ENCODE results near the gene PKM. TPM values are rescaled to one million over a fixed set of nuclear protein-coding genes. Genes with fewer than 3 reads are reported as not detected.

PKM gene
- total RNA-seq, 4 donors from 2014 or later, result 259 to 431 (median 291) TPM

- no peak for DNase-seq
- TF ChIP-seq EP300 (IDR thresholded peaks at IDR 0.05; ENCODE audit: low read depth) (no peak), POLR2AphosphoS5 (IDR thresholded peaks at IDR 0.05) (no peak), POLR2A (IDR thresholded peaks at IDR 0.05) (no peak)
- TF ChIP-seq, protein P1, sequence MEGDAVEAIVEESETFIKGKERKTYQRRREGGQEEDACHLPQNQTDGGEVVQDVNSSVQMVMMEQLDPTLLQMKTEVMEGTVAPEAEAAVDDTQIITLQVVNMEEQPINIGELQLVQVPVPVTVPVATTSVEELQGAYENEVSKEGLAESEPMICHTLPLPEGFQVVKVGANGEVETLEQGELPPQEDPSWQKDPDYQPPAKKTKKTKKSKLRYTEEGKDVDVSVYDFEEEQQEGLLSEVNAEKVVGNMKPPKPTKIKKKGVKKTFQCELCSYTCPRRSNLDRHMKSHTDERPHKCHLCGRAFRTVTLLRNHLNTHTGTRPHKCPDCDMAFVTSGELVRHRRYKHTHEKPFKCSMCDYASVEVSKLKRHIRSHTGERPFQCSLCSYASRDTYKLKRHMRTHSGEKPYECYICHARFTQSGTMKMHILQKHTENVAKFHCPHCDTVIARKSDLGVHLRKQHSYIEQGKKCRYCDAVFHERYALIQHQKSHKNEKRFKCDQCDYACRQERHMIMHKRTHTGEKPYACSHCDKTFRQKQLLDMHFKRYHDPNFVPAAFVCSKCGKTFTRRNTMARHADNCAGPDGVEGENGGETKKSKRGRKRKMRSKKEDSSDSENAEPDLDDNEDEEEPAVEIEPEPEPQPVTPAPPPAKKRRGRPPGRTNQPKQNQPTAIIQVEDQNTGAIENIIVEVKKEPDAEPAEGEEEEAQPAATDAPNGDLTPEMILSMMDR (IDR thresholded peaks at IDR 0.05), result no peak
- Histone ChIP-seq H3K27me3 (no peaks in the 10 kb centered on the region), H3K27ac (peak overlapping the region; percentile 92 to 99 (median 97)), H3K36me3 (no peaks in the 10 kb centered on the region), H3K9me3 (no peaks in the 10 kb centered on the region), H3K4me1 (peaks cover 22 to 52% (median 48%) of the 10 kb centered on the region in 4 donors), H3K4me3 (peak overlapping the region; percentile 39 to 93 (median 80))
- intact Hi-C loops (cut with DNase I; ENCODE audit: low total_unique reads), result no loop called here
- WGBS, 2 donors (ENCODE audit: low coverage in 1 of 2), result 0 to 9% methylated on average over 6 to 25 of the region's 25 CpGs
- in situ Hi-C loops (cut with MboI; ENCODE audit: low pct_ligation_motif_present in 1 of 4, low pct_unique_long_range_greater_than_20kb in 1 of 4, low sequenced_read_pairs in 3 of 4), result no loop called here
Measured at GRCh38 chr15:72229076-72229946, 1.7 kb downstream of the PKM start.

DNA sequence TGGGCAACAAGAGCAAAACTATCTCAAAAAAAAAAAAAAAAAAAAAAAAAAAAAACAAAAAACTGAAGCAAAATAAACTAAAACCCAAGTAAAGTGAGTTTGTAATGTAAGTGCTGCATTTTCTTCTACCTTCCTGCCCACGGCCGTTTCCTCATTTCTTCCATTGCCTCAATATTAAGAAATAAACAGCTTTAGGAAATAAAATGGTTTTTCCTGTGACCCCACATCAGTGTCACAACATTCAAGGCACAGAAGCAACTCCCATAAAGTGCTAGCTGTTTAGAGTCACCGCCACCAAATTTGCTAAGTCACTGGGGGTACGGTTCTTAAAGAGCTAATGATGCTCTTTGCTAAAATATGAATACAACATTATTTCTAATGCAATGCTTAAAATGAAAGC, 3.3 kb downstream of the PKM start:
- intact Hi-C loops (cut with DNase I; ENCODE audit: low total_unique reads) (no loop called here), in situ Hi-C loops (cut with MboI; ENCODE audit: low pct_ligation_motif_present in 1 of 4, low pct_unique_long_range_greater_than_20kb in 1 of 4, low sequenced_read_pairs in 3 of 4) (no loop called here)
- no peaks in the 10 kb centered on the region for H3K36me3 ChIP-seq
- no peak for DNase-seq
- peak overlapping the region in 1 of 4 donors; percentile 7 for H3K4me3 ChIP-seq
- no peaks in the 10 kb centered on the region for H3K9me3 ChIP-seq
- 61 to 64% methylated on average over 3 to 4 of the region's 4 CpGs for whole genome bisulfite sequencing, 2 donors (ENCODE audit: low coverage in 1 of 2)
- H3K4me1 ChIP-seq, result peaks cover 22 to 54% (median 47%) of the 10 kb centered on the region in 4 donors
- TF ChIP-seq POLR2A (IDR thresholded peaks at IDR 0.05) (no peak), EP300 (IDR thresholded peaks at IDR 0.05; ENCODE audit: low read depth) (no peak), POLR2AphosphoS5 (IDR thresholded peaks at IDR 0.05) (no peak)
- TF ChIP-seq, protein P1 (IDR thresholded peaks at IDR 0.05), result no peak
- no peaks in the 10 kb centered on the region for H3K27me3 ChIP-seq
- H3K27ac ChIP-seq, result peak overlapping the region; percentile 92 to 99 (median 97)

DNA sequence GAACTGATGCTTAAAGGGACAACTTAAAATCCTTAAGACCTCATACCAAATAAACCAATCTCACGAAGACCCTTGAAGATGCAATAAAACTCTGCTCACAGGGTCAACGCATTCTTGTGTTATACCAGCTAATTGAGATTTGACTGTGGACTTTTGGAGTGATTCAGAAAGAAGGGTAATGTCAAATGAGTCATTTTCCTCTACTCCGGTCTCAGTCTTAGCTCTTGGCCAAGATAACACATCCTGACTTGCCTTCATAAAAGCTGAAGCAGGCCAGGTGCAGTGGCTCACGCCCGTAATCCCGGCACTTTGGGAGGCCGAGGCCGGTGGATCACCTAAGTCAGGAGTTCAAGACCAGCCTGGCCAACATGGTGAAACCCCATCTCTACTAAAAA, 3.8 kb downstream of the PKM start:
- TF ChIP-seq EP300 (IDR thresholded peaks at IDR 0.05; ENCODE audit: low read depth) (no peak), POLR2AphosphoS5 (IDR thresholded peaks at IDR 0.05) (no peak), POLR2A (IDR thresholded peaks at IDR 0.05) (peak; percentile 10)
- in situ Hi-C loops (cut with MboI; ENCODE audit: low pct_ligation_motif_present in 1 of 4, low pct_unique_long_range_greater_than_20kb in 1 of 4, low sequenced_read_pairs in 3 of 4) (no loop called here), intact Hi-C loops (cut with DNase I; ENCODE audit: low total_unique reads) (no loop called here)
- DNase-seq, result no peak
- Histone ChIP-seq H3K4me1 (peaks cover 17 to 54% (median 44%) of the 10 kb centered on the region in 4 donors), H3K9me3 (no peaks in the 10 kb centered on the region), H3K27ac (peak overlapping the region; percentile 92 to 99 (median 97)), H3K4me3 (no peak overlapping the region), H3K27me3 (no peaks in the 10 kb centered on the region), H3K36me3 (no peaks in the 10 kb centered on the region)
- 10 to 36% methylated on average over 2 to 8 of the region's 8 CpGs for WGBS, 2 donors (ENCODE audit: low coverage in 1 of 2)

- H3K9me3 ChIP-seq, result no peaks in the 10 kb centered on the region
- WGBS, 2 donors (ENCODE audit: low coverage in 1 of 2), result 91% methylated on average over 10 of the region's 10 CpGs
- peaks cover 0 to 13% (median 3%) of the 10 kb centered on the region in 4 donors for H3K36me3 ChIP-seq
- in situ Hi-C loops (cut with MboI; ENCODE audit: low pct_ligation_motif_present in 1 of 4, low pct_unique_long_range_greater_than_20kb in 1 of 4, low sequenced_read_pairs in 3 of 4) (no loop called here), intact Hi-C loops (cut with DNase I; ENCODE audit: low total_unique reads) (no loop called here)
- DNase-seq, result no peak
- TF ChIP-seq, protein P1 (IDR thresholded peaks at IDR 0.05), result no peak
- TF ChIP-seq POLR2A (IDR thresholded peaks at IDR 0.05) (no peak), EP300 (IDR thresholded peaks at IDR 0.05; ENCODE audit: low read depth) (no peak), POLR2AphosphoS5 (IDR thresholded peaks at IDR 0.05) (no peak)
- H3K27ac ChIP-seq, result no peak overlapping the region
- no peaks in the 10 kb centered on the region for H3K27me3 ChIP-seq
- H3K4me1 ChIP-seq, result peaks cover 4 to 52% (median 26%) of the 10 kb centered on the region in 4 donors
- H3K4me3 ChIP-seq, result no peak overlapping the region
Measured at GRCh38 chr15:72223278-72223677, 7.7 kb downstream of the PKM start.

All from transverse colon (tissue), 4 donors.